ENCODE data around the gene IPCEF1. TPM values are rescaled to one million over a fixed set of nuclear protein-coding genes. Genes with fewer than 3 reads are reported as not detected.

Gene IPCEF1
- total RNA-seq, 2 donors from 2014 or later = 3.0 to 5.7 TPM

DNA sequence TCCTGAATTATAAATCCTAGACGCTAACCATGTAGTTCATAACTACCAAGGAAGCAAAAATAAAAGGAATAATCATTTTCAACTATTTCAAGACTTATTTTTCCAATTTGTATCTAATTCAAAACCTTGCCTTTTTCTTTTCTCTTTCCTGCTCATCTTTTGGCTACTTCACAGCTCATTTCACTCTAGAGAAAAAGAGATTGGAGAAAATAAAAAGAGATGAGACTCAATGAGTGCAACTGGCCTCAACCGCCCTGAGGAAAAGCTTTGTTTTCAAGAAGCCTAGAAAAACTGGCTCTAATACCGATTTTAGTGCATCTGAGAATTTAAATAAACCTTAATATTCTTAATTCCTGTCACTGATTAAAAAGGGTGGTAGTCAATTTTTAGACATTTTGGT, 36.4 kb downstream of the IPCEF1 start:
- ATAC-seq (no peak), DNase-seq (no peak)
- Histone ChIP-seq H3K36me3 (replicated peaks in 1 of 2; ENCODE audit: insufficient read depth in 1 of 2, low read depth in 2 of 2) (no peaks in the 10 kb centered on the region), H3K4me1 (no peaks in the 10 kb centered on the region), H3K9me3 (no peaks in the 10 kb centered on the region), H3K4me3 (no peak overlapping the region), H3K27me3 (no peaks in the 10 kb centered on the region), H3K27ac (no peak overlapping the region)
- intact Hi-C loops (cut with DNase I) = no loop called here
- 78% methylated on average over 3 of the region's 3 CpGs for WGBS, 2 donors
- no peak for TF ChIP-seq POLR2A (IDR thresholded peaks at IDR 0.05)
- TF ChIP-seq, protein P1, sequence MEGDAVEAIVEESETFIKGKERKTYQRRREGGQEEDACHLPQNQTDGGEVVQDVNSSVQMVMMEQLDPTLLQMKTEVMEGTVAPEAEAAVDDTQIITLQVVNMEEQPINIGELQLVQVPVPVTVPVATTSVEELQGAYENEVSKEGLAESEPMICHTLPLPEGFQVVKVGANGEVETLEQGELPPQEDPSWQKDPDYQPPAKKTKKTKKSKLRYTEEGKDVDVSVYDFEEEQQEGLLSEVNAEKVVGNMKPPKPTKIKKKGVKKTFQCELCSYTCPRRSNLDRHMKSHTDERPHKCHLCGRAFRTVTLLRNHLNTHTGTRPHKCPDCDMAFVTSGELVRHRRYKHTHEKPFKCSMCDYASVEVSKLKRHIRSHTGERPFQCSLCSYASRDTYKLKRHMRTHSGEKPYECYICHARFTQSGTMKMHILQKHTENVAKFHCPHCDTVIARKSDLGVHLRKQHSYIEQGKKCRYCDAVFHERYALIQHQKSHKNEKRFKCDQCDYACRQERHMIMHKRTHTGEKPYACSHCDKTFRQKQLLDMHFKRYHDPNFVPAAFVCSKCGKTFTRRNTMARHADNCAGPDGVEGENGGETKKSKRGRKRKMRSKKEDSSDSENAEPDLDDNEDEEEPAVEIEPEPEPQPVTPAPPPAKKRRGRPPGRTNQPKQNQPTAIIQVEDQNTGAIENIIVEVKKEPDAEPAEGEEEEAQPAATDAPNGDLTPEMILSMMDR (IDR thresholded peaks at IDR 0.05) = no peak

DNA sequence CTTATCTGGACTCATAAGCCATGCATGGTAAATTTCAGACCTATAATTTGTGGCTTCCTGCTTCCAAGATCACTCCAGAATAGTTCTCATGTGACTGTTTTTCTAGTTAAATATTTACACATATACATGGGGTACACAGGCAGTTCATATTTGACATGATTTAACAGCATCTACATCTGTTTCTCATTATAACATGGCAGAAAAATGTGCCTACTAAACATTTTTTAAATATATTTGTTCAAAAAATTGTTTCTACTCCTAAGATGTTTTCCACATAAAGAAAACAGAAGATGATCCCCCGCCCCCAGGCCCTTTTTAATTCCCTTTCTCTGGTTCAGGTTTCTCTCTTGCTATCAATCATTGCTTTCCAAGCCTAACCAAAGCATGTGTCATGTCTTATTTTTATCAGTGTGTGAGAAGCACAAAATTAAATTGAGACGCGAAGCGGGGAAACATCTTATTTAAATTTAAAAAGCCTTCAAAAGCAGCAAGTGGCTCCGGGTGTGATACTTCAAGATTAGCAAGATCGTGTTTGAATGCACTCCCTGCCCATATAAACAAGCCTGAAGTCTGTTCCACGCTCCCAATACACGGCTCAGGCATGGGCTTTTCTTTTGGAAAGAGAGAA, 37.3 kb downstream of the IPCEF1 start:
- H3K36me3 ChIP-seq (replicated peaks in 1 of 2; ENCODE audit: insufficient read depth in 1 of 2, low read depth in 2 of 2) = no peaks in the 10 kb centered on the region
- H3K9me3 ChIP-seq = no peaks in the 10 kb centered on the region
- H3K27me3 ChIP-seq = no peaks in the 10 kb centered on the region
- DNase-seq (no peak), ATAC-seq (no peak)
- intact Hi-C loops (cut with DNase I) = no loop called here
- no peak overlapping the region for H3K4me3 ChIP-seq
- no peaks in the 10 kb centered on the region for H3K4me1 ChIP-seq
- no peak for TF ChIP-seq POLR2A (IDR thresholded peaks at IDR 0.05)
- TF ChIP-seq, protein P1 (IDR thresholded peaks at IDR 0.05) = no peak
- H3K27ac ChIP-seq = no peak overlapping the region
- WGBS, 2 donors = 70 to 73% methylated on average over 8 of the region's 8 CpGs

DNA sequence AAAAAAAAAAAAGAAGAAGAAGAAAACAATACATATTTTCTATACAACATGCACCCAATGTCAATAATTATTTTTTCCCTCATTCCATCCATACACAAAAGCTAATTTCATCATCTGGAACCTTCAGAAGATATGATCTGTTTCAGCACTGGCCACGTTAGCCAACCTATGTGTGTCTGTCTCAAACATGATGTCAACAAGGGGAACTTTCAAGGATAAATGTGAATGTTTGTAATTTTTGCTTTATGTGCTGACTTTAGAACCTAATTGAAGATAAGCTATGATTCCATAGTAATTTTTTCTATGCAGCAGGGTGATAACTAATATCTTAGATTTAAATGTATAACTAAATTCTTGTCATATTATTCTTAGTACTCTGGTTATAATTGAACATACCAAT, 37.9 kb downstream of the IPCEF1 start:
- DNase-seq (no peak), ATAC-seq (no peak)
- TF ChIP-seq, protein P1 (IDR thresholded peaks at IDR 0.05) = no peak
- TF ChIP-seq POLR2A (IDR thresholded peaks at IDR 0.05) = no peak
- H3K27me3 ChIP-seq = no peaks in the 10 kb centered on the region
- H3K4me3 ChIP-seq = no peak overlapping the region
- no peak overlapping the region for H3K27ac ChIP-seq
- intact Hi-C loops (cut with DNase I) = no loop called here
- H3K9me3 ChIP-seq = no peaks in the 10 kb centered on the region
- no peaks in the 10 kb centered on the region for H3K4me1 ChIP-seq
- WGBS, 2 donors = 78 to 82% methylated on average over 1 of the region's 1 CpG
- no peaks in the 10 kb centered on the region for H3K36me3 ChIP-seq (replicated peaks in 1 of 2; ENCODE audit: insufficient read depth in 1 of 2, low read depth in 2 of 2)

DNA sequence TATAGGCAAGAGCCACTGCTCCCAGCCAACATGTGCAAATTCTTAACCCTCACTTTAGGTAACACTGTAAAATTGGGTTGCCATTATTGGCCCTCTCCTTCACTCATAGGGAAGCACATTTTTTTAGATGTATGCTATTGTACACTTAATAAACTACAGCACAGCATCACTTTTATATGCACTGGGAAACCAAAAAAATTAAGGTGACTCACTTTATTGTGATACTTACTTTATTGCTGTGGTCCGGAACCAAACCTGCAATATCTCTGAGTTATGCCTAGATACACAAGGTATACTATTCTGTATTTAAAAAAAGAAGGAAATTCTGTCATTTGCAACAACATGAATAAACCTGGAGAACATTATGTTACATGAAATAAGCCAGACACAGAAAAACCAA, 40.5 kb downstream of the IPCEF1 start:
- TF ChIP-seq POLR2A (IDR thresholded peaks at IDR 0.05) = no peak
- TF ChIP-seq, protein P1 (IDR thresholded peaks at IDR 0.05) = no peak
- no peaks in the 10 kb centered on the region for H3K9me3 ChIP-seq
- intact Hi-C loops (cut with DNase I) = no loop called here
- no peaks in the 10 kb centered on the region for H3K36me3 ChIP-seq (replicated peaks in 1 of 2; ENCODE audit: insufficient read depth in 1 of 2, low read depth in 2 of 2)
- no peak for ATAC-seq
- H3K27me3 ChIP-seq = no peaks in the 10 kb centered on the region
- no peaks in the 10 kb centered on the region for H3K4me1 ChIP-seq
- DNase-seq = no peak
- H3K4me3 ChIP-seq = no peak overlapping the region
- WGBS, 2 donors = 100% methylated on average over 1 of the region's 1 CpG
- H3K27ac ChIP-seq = no peak overlapping the region

DNA sequence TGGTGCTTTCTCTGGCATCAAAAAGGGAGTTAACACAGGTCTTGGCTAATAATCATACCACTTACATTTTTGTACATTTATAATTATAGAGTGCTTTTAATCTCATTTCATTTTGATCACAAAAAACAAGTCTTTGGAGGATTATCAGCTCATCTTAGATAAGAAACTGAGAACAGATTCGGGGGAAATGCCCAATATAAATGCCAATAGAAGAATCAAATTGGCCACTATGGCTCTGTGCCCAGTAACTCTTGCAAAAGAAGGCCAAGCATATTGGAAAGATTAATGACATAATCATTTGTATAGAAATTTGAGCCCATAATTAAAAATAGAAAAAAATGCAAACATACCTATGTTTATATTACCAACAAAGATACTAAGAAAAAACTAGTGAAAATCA, 42.5 kb downstream of the IPCEF1 start:
- ATAC-seq = no peak
- H3K9me3 ChIP-seq = no peaks in the 10 kb centered on the region
- 3 to 15% methylated on average over 1 of the region's 1 CpG for WGBS, 2 donors
- intact Hi-C loops (cut with DNase I) = no loop called here
- H3K4me3 ChIP-seq = no peak overlapping the region
- H3K4me1 ChIP-seq = no peaks in the 10 kb centered on the region
- no peak for DNase-seq
- H3K36me3 ChIP-seq (replicated peaks in 1 of 2; ENCODE audit: insufficient read depth in 1 of 2, low read depth in 2 of 2) = no peaks in the 10 kb centered on the region
- TF ChIP-seq, protein P1 (IDR thresholded peaks at IDR 0.05) = no peak
- no peak for TF ChIP-seq POLR2A (IDR thresholded peaks at IDR 0.05)
- H3K27me3 ChIP-seq = no peaks in the 10 kb centered on the region
- H3K27ac ChIP-seq = no peak overlapping the region
